Muscle of leg (tissue), 11 donors: Measurements from ENCODE around the gene CDH23. TPM values are rescaled to one million over a fixed set of nuclear protein-coding genes. Genes with fewer than 3 reads are reported as not detected.

ENCODE experiments used
- DNase-seq: peaks from one replicate; pipeline ENCODE4 v3.0.0; 2013
- H3K27ac ChIP-seq: one replicate; pipeline ENCODE4 v1.5.1; 2013; ENCODE audit warnings: mild to moderate bottlenecking, low read length, control low read depth
- H3K27me3 ChIP-seq: one replicate; pipeline ENCODE4 v1.6.1; 2013; ENCODE audit warnings: low read length; ENCODE audit not compliant: control insufficient read depth, insufficient read depth
- H3K36me3 ChIP-seq: one replicate; pipeline ENCODE4 v1.6.1; 2013; ENCODE audit warnings: low read length; ENCODE audit not compliant: control insufficient read depth, insufficient read depth
- H3K4me1 ChIP-seq: one replicate; pipeline ENCODE4 v1.6.1; 2013; ENCODE audit warnings: low read length; ENCODE audit not compliant: control insufficient read depth, insufficient read depth
- H3K4me3 ChIP-seq: one replicate; pipeline ENCODE4 v1.5.1; 2013; ENCODE audit warnings: low read length, control low read depth
- H3K9me3 ChIP-seq: replicated peaks from 2 replicates; pipeline ENCODE4 v1.6.1; 2013; ENCODE audit warnings: low read depth, low read length; ENCODE audit not compliant: control insufficient read depth
- WGBS: methylation state at CpG from one replicate; pipeline ENCODE4 v1.1.5; 2013; ENCODE audit warnings: missing lambda C conversion rate; ENCODE audit not compliant: insufficient coverage; 5-methylcytosine and 5-hydroxymethylcytosine counted together
- polyA plus RNA-seq, 8 donors: library from polyadenylated mRNA; unstranded; fragments of 120-200 nt; gene quantifications; one replicate each; pipeline versions ENCODE4 v1.2.1 to v1.2.3, GENCODE V29; 2013; ENCODE audit warnings: inconsistent platforms in 1 of 8, low replicate concordance in 1 of 8; ENCODE audit not compliant: insufficient read length in 8 of 8, insufficient read depth in 1 of 8
- total RNA-seq: library from RNA; stranded (reverse); fragments of 120-200 nt; gene quantifications from one replicate; pipeline ENCODE4 v1.2.4, GENCODE V29; 2013

The CDH23 gene
- total and polyA plus RNA-seq, 9 donors, result 3.4 to 5.7 (median 4.9) TPM

GRCh38 chr10:71641986-71642385 is 245.3 kb downstream of the CDH23 start:
- DNase-seq, result no peak
- no peak overlapping the region for H3K27ac ChIP-seq
- H3K4me3 ChIP-seq, result no peak overlapping the region
- no peaks in the 10 kb centered on the region for H3K9me3 ChIP-seq
- peaks cover 29% of the 10 kb centered on the region for H3K4me1 ChIP-seq
- no peaks in the 10 kb centered on the region for H3K36me3 ChIP-seq
- H3K27me3 ChIP-seq, result peaks cover 2% of the 10 kb centered on the region
- 95% methylated on average over 3 of the region's 5 CpGs for WGBS

GRCh38 chr10:71643904-71644303 is 247.2 kb downstream of the CDH23 start:
- no peak for DNase-seq
- Histone ChIP-seq H3K36me3 (no peaks in the 10 kb centered on the region), H3K9me3 (no peaks in the 10 kb centered on the region), H3K4me3 (no peak overlapping the region), H3K27me3 (peaks cover 2% of the 10 kb centered on the region), H3K27ac (no peak overlapping the region), H3K4me1 (peaks cover 36% of the 10 kb centered on the region)
- WGBS, result 93% methylated on average over 3 of the region's 6 CpGs

GRCh38 chr10:71644307-71645180 is 247.8 kb downstream of the CDH23 start:
- H3K27ac ChIP-seq, result no peak overlapping the region
- 10% methylated on average over 1 of the region's 6 CpGs for WGBS
- H3K9me3 ChIP-seq, result no peaks in the 10 kb centered on the region
- H3K4me1 ChIP-seq, result peaks cover 31% of the 10 kb centered on the region
- H3K4me3 ChIP-seq, result no peak overlapping the region
- H3K36me3 ChIP-seq, result no peaks in the 10 kb centered on the region
- peaks cover 2% of the 10 kb centered on the region for H3K27me3 ChIP-seq
- DNase-seq, result no peak

DNA sequence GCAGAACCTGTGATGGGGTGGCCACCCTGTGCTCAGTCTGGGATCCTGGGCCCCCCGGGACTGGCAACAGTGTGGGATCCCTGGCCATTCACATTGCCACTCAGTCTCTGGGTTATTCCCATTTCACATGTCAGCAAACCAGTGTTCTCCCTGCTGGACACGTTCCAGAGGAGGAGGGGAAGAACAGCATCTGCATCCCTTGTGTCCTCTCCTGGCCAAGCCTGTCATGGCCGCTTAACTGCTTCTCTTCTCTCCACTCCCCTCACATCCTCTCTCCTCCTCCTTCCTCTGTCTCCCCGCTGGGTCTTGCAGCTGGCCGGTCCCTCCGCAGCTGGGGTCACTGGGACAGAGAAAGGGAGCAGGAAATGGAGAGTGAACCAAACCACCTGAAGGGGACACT is 248.5 kb downstream of the CDH23 start:
- Histone ChIP-seq H3K36me3 (no peaks in the 10 kb centered on the region), H3K4me3 (no peak overlapping the region), H3K4me1 (peaks cover 30% of the 10 kb centered on the region), H3K27ac (no peak overlapping the region), H3K27me3 (peaks cover 2% of the 10 kb centered on the region), H3K9me3 (no peaks in the 10 kb centered on the region)
- peak; percentile 77 for DNase-seq
- 60% methylated on average over 1 of the region's 6 CpGs for WGBS

DNA sequence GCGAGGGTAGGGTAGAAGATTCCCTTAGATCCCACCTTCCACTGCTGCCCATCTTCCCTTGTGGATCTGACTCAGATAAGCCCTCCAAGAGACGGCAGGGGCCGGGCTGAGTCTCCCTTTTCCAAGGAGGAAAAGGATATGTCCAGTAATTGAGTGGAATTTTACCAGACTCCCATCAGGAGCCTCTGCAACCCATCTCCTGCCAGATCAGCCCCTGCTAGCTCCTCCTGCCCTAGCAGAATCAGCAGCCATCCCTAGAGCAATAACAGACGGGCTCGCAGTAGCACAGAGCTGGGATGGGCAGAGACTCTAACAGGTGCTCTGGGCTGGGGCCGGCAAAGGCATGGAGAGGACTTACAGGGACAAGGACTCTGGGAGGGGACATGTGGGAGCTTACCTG is 249.3 kb downstream of the CDH23 start:
- Histone ChIP-seq H3K36me3 (no peaks in the 10 kb centered on the region), H3K4me1 (peaks cover 30% of the 10 kb centered on the region), H3K9me3 (no peaks in the 10 kb centered on the region), H3K27ac (no peak overlapping the region), H3K4me3 (no peak overlapping the region), H3K27me3 (no peaks in the 10 kb centered on the region)
- no peak for DNase-seq
- WGBS, result 29% methylated on average over 1 of the region's 6 CpGs

- no peaks in the 10 kb centered on the region for H3K9me3 ChIP-seq
- peaks cover 30% of the 10 kb centered on the region for H3K4me1 ChIP-seq
- no peak overlapping the region for H3K27ac ChIP-seq
- H3K4me3 ChIP-seq, result no peak overlapping the region
- H3K27me3 ChIP-seq, result no peaks in the 10 kb centered on the region
- H3K36me3 ChIP-seq, result no peaks in the 10 kb centered on the region
- WGBS, result 73% methylated on average over 10 of the region's 13 CpGs
- DNase-seq, result no peak
These were observed 250.0 kb downstream of the CDH23 start for GRCh38 chr10:71646592-71647292.

DNA sequence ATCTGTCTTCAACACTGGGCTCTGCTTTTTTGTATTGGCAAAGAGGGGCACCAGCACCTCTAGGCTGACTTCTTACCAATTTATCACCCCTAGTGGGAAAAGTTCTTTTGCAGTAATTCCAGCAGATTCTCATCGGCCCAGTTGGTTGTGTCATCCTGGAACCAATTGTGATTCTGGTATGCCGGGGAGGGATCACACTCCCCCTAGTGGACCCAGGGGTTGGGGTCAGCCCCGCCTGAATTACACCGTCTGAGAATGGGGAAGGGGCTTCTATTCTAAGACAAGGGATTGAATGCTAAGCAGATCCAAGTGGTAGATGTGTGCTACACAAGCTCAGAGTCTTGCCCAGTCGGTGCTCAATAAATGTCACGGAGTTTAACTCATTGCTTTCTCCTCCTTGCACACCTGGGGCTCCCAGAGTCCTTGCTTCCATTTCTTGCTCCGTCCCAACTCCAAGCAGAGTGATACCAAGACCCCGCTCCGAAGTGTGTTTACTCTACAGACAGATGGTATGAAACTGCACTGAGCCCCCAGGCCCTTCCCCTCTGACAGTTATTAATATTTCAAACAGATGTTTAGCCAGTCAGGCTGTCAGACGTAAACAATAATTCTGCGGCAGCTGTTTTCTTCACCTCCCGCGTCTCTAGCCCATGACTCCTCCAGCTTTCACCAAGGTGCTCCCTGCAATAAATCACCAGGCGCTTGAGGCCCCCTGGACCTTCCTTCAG is 251.0 kb downstream of the CDH23 start:
- H3K4me3 ChIP-seq, result no peak overlapping the region
- no peaks in the 10 kb centered on the region for H3K9me3 ChIP-seq
- peaks cover 30% of the 10 kb centered on the region for H3K4me1 ChIP-seq
- WGBS, result 23% methylated on average over 12 of the region's 14 CpGs
- H3K36me3 ChIP-seq, result no peaks in the 10 kb centered on the region
- no peaks in the 10 kb centered on the region for H3K27me3 ChIP-seq
- peak; percentile 47 for DNase-seq
- peak overlapping the region; percentile 76 for H3K27ac ChIP-seq

- H3K9me3 ChIP-seq, result no peaks in the 10 kb centered on the region
- H3K36me3 ChIP-seq, result no peaks in the 10 kb centered on the region
- H3K4me1 ChIP-seq, result peaks cover 30% of the 10 kb centered on the region
- 32% methylated on average over 6 of the region's 10 CpGs for WGBS
- H3K27ac ChIP-seq, result peak overlapping the region; percentile 76
- no peaks in the 10 kb centered on the region for H3K27me3 ChIP-seq
- peak; percentile 51 for DNase-seq
- H3K4me3 ChIP-seq, result no peak overlapping the region
These were observed 251.7 kb downstream of the CDH23 start for GRCh38 chr10:71648254-71648932.

DNA sequence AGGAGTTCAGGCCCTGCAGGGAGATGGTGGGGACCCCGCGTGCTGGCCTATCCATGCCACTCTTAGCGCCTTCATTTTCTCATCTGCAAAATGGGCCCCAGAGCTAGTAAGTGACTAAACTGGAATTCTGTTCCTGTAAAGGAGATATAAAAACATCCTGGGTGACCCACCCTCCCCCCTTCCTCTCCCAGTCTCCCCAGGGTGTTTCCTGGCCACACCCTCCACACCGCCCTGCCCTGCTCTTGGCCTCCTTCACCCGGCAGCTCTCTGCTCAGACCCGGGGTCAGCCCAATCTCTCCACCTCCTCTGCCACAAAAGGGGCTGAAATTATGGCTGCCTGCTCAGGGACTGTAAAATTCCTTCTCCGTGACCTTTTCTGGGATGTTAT is 252.2 kb downstream of the CDH23 start:
- Histone ChIP-seq H3K27me3 (no peaks in the 10 kb centered on the region), H3K9me3 (no peaks in the 10 kb centered on the region), H3K4me1 (peaks cover 30% of the 10 kb centered on the region), H3K27ac (peak overlapping the region; percentile 55), H3K4me3 (no peak overlapping the region), H3K36me3 (no peaks in the 10 kb centered on the region)
- WGBS, result 77% methylated on average over 3 of the region's 7 CpGs
- DNase-seq, result no peak
